GM19467 (cell line): ENCODE results near the gene GP1BB.
"Not testable (repeated sequence)": the region's sequence is repeated elsewhere in the genome, so short reads cannot be mapped to it uniquely, and the experiment has no call there.

Experiments used
- ATAC-seq: cut with Tn5 transposase; IDR thresholded peaks from one replicate; pipeline ENCODE4 v1.9.1; 2021; ENCODE audit warnings: mild to moderate bottlenecking, moderate library complexity; ENCODE audit not compliant: unreplicated experiment

Gene GP1BB

GRCh38 chr22:19693581-19693980 is 29.8 kb upstream of the GP1BB start:
- ATAC-seq, result no peak

GRCh38 chr22:19693981-19694670 is 29.2 kb upstream of the GP1BB start:
- ATAC-seq, result no peak

GRCh38 chr22:19694696-19695095 is 28.6 kb upstream of the GP1BB start:
- ATAC-seq, result no peak

- ATAC-seq, result no peak
These were observed 26.6 kb upstream of the GP1BB start for GRCh38 chr22:19696504-19697276.

GRCh38 chr22:19697871-19698270 is 25.5 kb upstream of the GP1BB start:
- ATAC-seq, result not testable (repeated sequence)

GRCh38 chr22:19700790-19701419 is 22.4 kb upstream of the GP1BB start:
- ATAC-seq, result no peak

GRCh38 chr22:19701420-19702145 is 21.8 kb upstream of the GP1BB start:
- ATAC-seq, result no peak

GRCh38 chr22:19703869-19704268 is 19.5 kb upstream of the GP1BB start:
- ATAC-seq, result no peak

GRCh38 chr22:19704355-19705015 is 18.9 kb upstream of the GP1BB start:
- ATAC-seq, result no peak

- ATAC-seq, result no peak
These were observed 18.0 kb upstream of the GP1BB start for GRCh38 chr22:19705181-19705934.

- ATAC-seq, result no peak
These were observed 16.6 kb upstream of the GP1BB start for GRCh38 chr22:19706661-19707151.

GRCh38 chr22:19707347-19708290 is 15.7 kb upstream of the GP1BB start:
- ATAC-seq, result no peak

- no peak for ATAC-seq
These were observed 14.9 kb upstream of the GP1BB start for GRCh38 chr22:19708321-19709011.

- no peak for ATAC-seq
These were observed 14.1 kb upstream of the GP1BB start for GRCh38 chr22:19709063-19709769.

- ATAC-seq, result no peak
These were observed 13.1 kb upstream of the GP1BB start for GRCh38 chr22:19710020-19710768.

GRCh38 chr22:19710769-19711106 is 12.6 kb upstream of the GP1BB start:
- no peak for ATAC-seq

- no peak for ATAC-seq
These were observed 10.1 kb upstream of the GP1BB start for GRCh38 chr22:19713245-19713644.
